H9 (cell line): ENCODE data around the gene CCNB1IP1. TPM values are rescaled to one million over a fixed set of nuclear protein-coding genes. Genes with fewer than 3 reads are reported as not detected.

Experiments
- DNase-seq: peaks from one replicate; pipeline ENCODE4 v3.0.0-alpha.2; 2017
- H2AFZ ChIP-seq: one replicate; pipeline ENCODE4 v1.6.1; 2013; ENCODE audit warnings: mild to moderate bottlenecking, low read length, control low read depth, moderate library complexity
- H2AK5ac ChIP-seq: 2 replicates; pipeline ENCODE4 v1.6.1; 2013; ENCODE audit warnings: low read length, control low read depth, mixed read lengths; ENCODE audit not compliant: insufficient read length
- H2BK120ac ChIP-seq: one replicate; pipeline ENCODE4 v1.6.1; 2013; ENCODE audit warnings: low read depth, mild to moderate bottlenecking, low read length, control low read depth, inconsistent platforms; ENCODE audit not compliant: poor library complexity, severe bottlenecking
- H2BK12ac ChIP-seq: 2 replicates; pipeline ENCODE4 v1.6.1; 2013; ENCODE audit warnings: low read length, control low read depth, mixed read lengths, low read depth; ENCODE audit not compliant: insufficient read length
- H2BK15ac ChIP-seq: 2 replicates; pipeline ENCODE4 v1.6.1; 2013; ENCODE audit warnings: low read depth, low read length, control low read depth
- H2BK20ac ChIP-seq: one replicate; pipeline ENCODE4 v1.6.1; 2013; ENCODE audit warnings: low read depth, mild to moderate bottlenecking, low read length, control low read depth, inconsistent platforms; ENCODE audit not compliant: poor library complexity, severe bottlenecking
- H2BK5ac ChIP-seq: 2 replicates; pipeline ENCODE4 v1.6.1; 2013; ENCODE audit warnings: low read length, control low read depth, mixed read lengths; ENCODE audit not compliant: insufficient read length
- H3K14ac ChIP-seq: 2 replicates; pipeline ENCODE4 v1.6.1; 2013; ENCODE audit warnings: low read length, control low read depth; ENCODE audit not compliant: insufficient read depth
- H3K18ac ChIP-seq: 2 replicates; pipeline ENCODE4 v1.6.1; 2013; ENCODE audit warnings: low read depth, mild to moderate bottlenecking, mixed read lengths, low read length, control low read depth; ENCODE audit not compliant: insufficient read length
- H3K23ac ChIP-seq: 2 replicates; pipeline ENCODE4 v1.6.1; 2013; ENCODE audit warnings: low read length, control low read depth, mixed read lengths, low read depth; ENCODE audit not compliant: insufficient read length
- H3K23me2 ChIP-seq: 2 replicates; pipeline ENCODE4 v1.6.1; 2013; ENCODE audit warnings: low read depth, mild to moderate bottlenecking, mixed read lengths, low read length, control low read depth; ENCODE audit not compliant: insufficient read length, poor library complexity, severe bottlenecking
- H3K27ac ChIP-seq: 2 replicates; pipeline ENCODE4 v1.5.1; 2013; ENCODE audit warnings: low read length, control low read depth, mixed read lengths, low read depth; ENCODE audit not compliant: insufficient read length
- H3K27me3 ChIP-seq: 2 replicates; pipeline ENCODE4 v1.6.1; 2013; ENCODE audit warnings: low read length, control low read depth, inconsistent platforms; ENCODE audit not compliant: insufficient read depth
- H3K4ac ChIP-seq: 2 replicates; pipeline ENCODE4 v1.6.1; 2013; ENCODE audit warnings: low read depth, mild to moderate bottlenecking, control low read depth, inconsistent platforms, low read length, moderate library complexity
- H3K4me1 ChIP-seq: 2 replicates; pipeline ENCODE4 v1.6.1; 2013; ENCODE audit warnings: low read length, control low read depth, inconsistent platforms; ENCODE audit not compliant: insufficient read depth
- H3K4me2 ChIP-seq: 2 replicates; pipeline ENCODE4 v1.6.1; 2013; ENCODE audit warnings: low read length, control low read depth, mixed read lengths; ENCODE audit not compliant: insufficient read length, insufficient read depth
- H3K56ac ChIP-seq: 2 replicates; pipeline ENCODE4 v1.6.1; 2013; ENCODE audit warnings: low read depth, mild to moderate bottlenecking, mixed read lengths, low read length, control low read depth; ENCODE audit not compliant: insufficient read length
- H3K79me1 ChIP-seq: 2 replicates; pipeline ENCODE4 v1.6.1; 2013; ENCODE audit warnings: low read depth, mild to moderate bottlenecking, moderate library complexity, low read length, control low read depth, inconsistent platforms; ENCODE audit not compliant: insufficient read depth, poor library complexity, severe bottlenecking
- H3K79me2 ChIP-seq: 2 replicates; pipeline ENCODE4 v1.6.1; 2013; ENCODE audit warnings: low read length, control low read depth, inconsistent platforms; ENCODE audit not compliant: insufficient read depth
- H3K9ac ChIP-seq: 2 replicates; pipeline ENCODE4 v1.6.1; 2013; ENCODE audit warnings: low read length, control low read depth, mixed read lengths; ENCODE audit not compliant: insufficient read length; ENCODE audit errors: extremely low read depth
- H3K9me3 ChIP-seq: one replicate; pipeline ENCODE4 v1.6.1; 2013; ENCODE audit warnings: low read depth, low read length, inconsistent platforms; ENCODE audit not compliant: control insufficient read depth
- H3T11ph ChIP-seq: one replicate; pipeline ENCODE4 v1.6.1; 2013; ENCODE audit warnings: mild to moderate bottlenecking, low read length, control low read depth, inconsistent platforms
- H4K20me1 ChIP-seq: one replicate; pipeline ENCODE4 v1.6.1; 2013; ENCODE audit not compliant: control insufficient read depth, insufficient read length, insufficient read depth
- H4K5ac ChIP-seq: 2 replicates; pipeline ENCODE4 v1.6.1; 2013; ENCODE audit warnings: low read depth, mild to moderate bottlenecking, mixed read lengths, low read length, control low read depth; ENCODE audit not compliant: insufficient read length
- H4K8ac ChIP-seq: replicated peaks from 2 replicates; pipeline ENCODE4 v1.6.1; 2013; ENCODE audit warnings: low read length, control low read depth, mixed read lengths, low read depth; ENCODE audit not compliant: insufficient read length
- H4K91ac ChIP-seq: 2 replicates; pipeline ENCODE4 v1.6.1; 2013; ENCODE audit warnings: low read depth, mild to moderate bottlenecking, moderate library complexity, mixed read lengths, low read length, control low read depth; ENCODE audit not compliant: insufficient read length
- H3K27ac Mint-ChIP-seq, 3 experiments: 2 replicates in 2 of 3; 3 replicates in 1 of 3; pipeline ENCODE4 v1.8.0; 2020 to 2021; ENCODE audit warnings: mixed read lengths in 3 of 3, mild to moderate bottlenecking in 1 of 3, moderate library complexity in 1 of 3
- H3K27me3 Mint-ChIP-seq: 2 replicates; pipeline ENCODE4 v1.8.0; 2021; ENCODE audit warnings: low read depth, mild to moderate bottlenecking, moderate library complexity, mixed read lengths
- H3K36me3 Mint-ChIP-seq, 3 experiments: 2 replicates in 2 of 3; 3 replicates in 1 of 3; pipeline ENCODE4 v1.8.0; 2020 to 2021; ENCODE audit warnings: low read depth in 3 of 3, mixed read lengths in 3 of 3; ENCODE audit not compliant: insufficient read depth in 1 of 3
- H3K4me1 Mint-ChIP-seq, 2 experiments: 2 replicates each; pipeline ENCODE4 v1.8.0; 2020; ENCODE audit warnings: mixed read lengths in 2 of 2
- H3K4me3 Mint-ChIP-seq, 2 experiments: 2 replicates in 1 of 2; 3 replicates in 1 of 2; pipeline ENCODE4 v1.8.0; 2020 to 2021; ENCODE audit warnings: mild to moderate bottlenecking in 2 of 2, mixed read lengths in 2 of 2, moderate library complexity in 1 of 2
- H3K9me3 Mint-ChIP-seq, 2 experiments: 2 replicates in 1 of 2; 3 replicates in 1 of 2; pipeline ENCODE4 v1.8.0; 2020; ENCODE audit warnings: mild to moderate bottlenecking in 2 of 2, mixed read lengths in 2 of 2, moderate library complexity in 1 of 2
- WGBS: extraction: QIAGEN DNeasy Blood & Tissue Kit; methylation state at CpG from one replicate; pipeline ENCODE4 v1.1.7; 2013; ENCODE audit warnings: missing lambda C conversion rate, low lambda C conversion rate, mixed read lengths; ENCODE audit not compliant: insufficient read length; ENCODE audit errors: extremely low coverage; 5-methylcytosine and 5-hydroxymethylcytosine counted together
- total RNA-seq: library from RNA; stranded (reverse); gene quantifications from 2 replicates; pipeline ENCODE4 v1.2.1, GENCODE V29; 2021
- TF ChIP-seq, protein P1 (sequence below): fragments of 200-600 bp; sonication (generic); conservative IDR thresholded peaks from 3 replicates; pipeline ENCODE4 v1.8.0; 2021; ENCODE audit warnings: antibody characterized with exemption, mild to moderate bottlenecking

CCNB1IP1 gene
- total RNA-seq, 1 experiment from 2014 or later, result 165 TPM

- Histone ChIP-seq H3K79me1 (no peaks in the 10 kb centered on the region), H3K27me3 (no peaks in the 10 kb centered on the region), H4K20me1 (no peaks in the 10 kb centered on the region), H3K9me3 (no peaks in the 10 kb centered on the region), H3K4me2 (no peak overlapping the region), H3K14ac (no peak overlapping the region), H2AFZ (no peak overlapping the region), H2BK120ac (no peak overlapping the region), H3K4ac (no peak overlapping the region), H3K27ac (no peak overlapping the region), H3K4me1 (no peaks in the 10 kb centered on the region), H3K9ac (no peak overlapping the region), H2AK5ac (no peak overlapping the region), H3K23me2 (no peaks in the 10 kb centered on the region), H3T11ph (no peak overlapping the region), H4K5ac (no peak overlapping the region), H3K18ac (no peak overlapping the region), H2BK5ac (no peak overlapping the region), H4K91ac (no peak overlapping the region), H2BK15ac (no peak overlapping the region), H2BK20ac (no peak overlapping the region), H3K79me2 (no peaks in the 10 kb centered on the region), H3K23ac (no peak overlapping the region), H2BK12ac (no peak overlapping the region), H3K56ac (no peak overlapping the region), H4K8ac (no peak overlapping the region)
- no peak overlapping the region for H3K4me3 Mint-ChIP-seq
- no CpG with 5 or more reads among the region's 7 CpGs for WGBS
- H3K27me3 Mint-ChIP-seq, result no peaks in the 10 kb centered on the region
- H3K36me3 Mint-ChIP-seq, result peaks cover 26 to 80% (median 67%) of the 10 kb centered on the region in 3 experiments; a peak in 6 of 7 replicates
- H3K9me3 Mint-ChIP-seq, result no peaks in the 10 kb centered on the region; a peak in 1 of 5 replicates
- peak overlapping the region in 1 of 3 experiments; percentile 59; a peak in 1 of 7 replicates for H3K27ac Mint-ChIP-seq
- DNase-seq, result no peak
- H3K4me1 Mint-ChIP-seq, result no peaks in the 10 kb centered on the region
- TF ChIP-seq, protein P1, sequence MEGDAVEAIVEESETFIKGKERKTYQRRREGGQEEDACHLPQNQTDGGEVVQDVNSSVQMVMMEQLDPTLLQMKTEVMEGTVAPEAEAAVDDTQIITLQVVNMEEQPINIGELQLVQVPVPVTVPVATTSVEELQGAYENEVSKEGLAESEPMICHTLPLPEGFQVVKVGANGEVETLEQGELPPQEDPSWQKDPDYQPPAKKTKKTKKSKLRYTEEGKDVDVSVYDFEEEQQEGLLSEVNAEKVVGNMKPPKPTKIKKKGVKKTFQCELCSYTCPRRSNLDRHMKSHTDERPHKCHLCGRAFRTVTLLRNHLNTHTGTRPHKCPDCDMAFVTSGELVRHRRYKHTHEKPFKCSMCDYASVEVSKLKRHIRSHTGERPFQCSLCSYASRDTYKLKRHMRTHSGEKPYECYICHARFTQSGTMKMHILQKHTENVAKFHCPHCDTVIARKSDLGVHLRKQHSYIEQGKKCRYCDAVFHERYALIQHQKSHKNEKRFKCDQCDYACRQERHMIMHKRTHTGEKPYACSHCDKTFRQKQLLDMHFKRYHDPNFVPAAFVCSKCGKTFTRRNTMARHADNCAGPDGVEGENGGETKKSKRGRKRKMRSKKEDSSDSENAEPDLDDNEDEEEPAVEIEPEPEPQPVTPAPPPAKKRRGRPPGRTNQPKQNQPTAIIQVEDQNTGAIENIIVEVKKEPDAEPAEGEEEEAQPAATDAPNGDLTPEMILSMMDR, result no peak
Measured at GRCh38 chr14:20381341-20381740, 48.3 kb upstream of the CCNB1IP1 start.
